Fibroblast of lung (primary cell): Measurements from ENCODE around the gene CYP26B1.

ENCODE experiments used
- EZH2 ChIP-seq: IDR thresholded peaks from 2 replicates; pipeline ENCODE4 v1.5.1; 2012; ENCODE audit warnings: low read length, control low read depth, mild to moderate bottlenecking; ENCODE audit errors: missing control alignments
- TF ChIP-seq, protein P1 (sequence below), 2 donors: IDR thresholded peaks in 1 of 2; conservative IDR thresholded peaks in 1 of 2; 1 replicate in 1 of 2; 2 replicates in 1 of 2; pipeline ENCODE4 v1.5.1; 2011 to 2012; ENCODE audit warnings: low read length in 2 of 2, control low read depth in 1 of 2, inconsistent platforms in 1 of 2, low read depth in 1 of 2, mild to moderate bottlenecking in 1 of 2

DNA sequence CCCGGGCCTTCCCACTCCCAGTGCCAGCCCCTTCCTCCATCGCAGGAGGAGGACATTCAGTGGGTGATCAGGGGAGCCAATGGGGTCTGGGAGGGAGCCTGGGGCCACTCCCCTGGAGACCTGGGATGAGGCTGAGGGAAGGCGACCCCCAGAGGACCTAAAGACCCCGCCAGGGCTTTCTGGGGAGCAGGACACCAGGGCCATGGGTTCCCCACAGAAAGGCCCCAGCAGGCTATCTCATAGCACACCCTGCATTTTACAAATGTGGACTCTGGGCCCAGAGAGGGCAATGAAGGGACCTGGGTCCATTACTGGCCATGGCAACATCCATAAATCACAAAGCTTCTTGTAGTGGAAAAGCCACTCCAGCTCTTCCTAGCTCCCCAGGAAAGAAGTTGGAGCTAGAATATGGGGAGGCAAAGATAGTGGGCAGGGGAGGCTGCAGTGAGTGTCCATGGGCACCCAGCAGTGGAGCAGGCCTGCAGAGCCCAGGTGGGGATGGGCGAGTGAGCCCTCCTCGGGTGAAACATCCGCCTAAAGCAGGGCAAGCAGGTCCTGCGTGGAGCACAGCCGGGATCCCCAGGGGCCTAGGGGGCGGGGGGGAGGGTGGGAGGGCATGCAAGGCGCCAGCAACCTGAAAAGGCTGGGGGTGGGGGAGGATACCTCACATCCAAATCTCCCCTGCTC is 13.8 kb downstream of the CYP26B1 start:
- TF ChIP-seq, protein P1, sequence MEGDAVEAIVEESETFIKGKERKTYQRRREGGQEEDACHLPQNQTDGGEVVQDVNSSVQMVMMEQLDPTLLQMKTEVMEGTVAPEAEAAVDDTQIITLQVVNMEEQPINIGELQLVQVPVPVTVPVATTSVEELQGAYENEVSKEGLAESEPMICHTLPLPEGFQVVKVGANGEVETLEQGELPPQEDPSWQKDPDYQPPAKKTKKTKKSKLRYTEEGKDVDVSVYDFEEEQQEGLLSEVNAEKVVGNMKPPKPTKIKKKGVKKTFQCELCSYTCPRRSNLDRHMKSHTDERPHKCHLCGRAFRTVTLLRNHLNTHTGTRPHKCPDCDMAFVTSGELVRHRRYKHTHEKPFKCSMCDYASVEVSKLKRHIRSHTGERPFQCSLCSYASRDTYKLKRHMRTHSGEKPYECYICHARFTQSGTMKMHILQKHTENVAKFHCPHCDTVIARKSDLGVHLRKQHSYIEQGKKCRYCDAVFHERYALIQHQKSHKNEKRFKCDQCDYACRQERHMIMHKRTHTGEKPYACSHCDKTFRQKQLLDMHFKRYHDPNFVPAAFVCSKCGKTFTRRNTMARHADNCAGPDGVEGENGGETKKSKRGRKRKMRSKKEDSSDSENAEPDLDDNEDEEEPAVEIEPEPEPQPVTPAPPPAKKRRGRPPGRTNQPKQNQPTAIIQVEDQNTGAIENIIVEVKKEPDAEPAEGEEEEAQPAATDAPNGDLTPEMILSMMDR (conservative IDR thresholded peaks at IDR 0.05 in 1 of 2, IDR thresholded peaks at IDR 0.05 in 1 of 2; ENCODE audit: low read depth in 1 of 2, low read length in 2 of 2), result no peak
- TF ChIP-seq EZH2, result no peak
